IMR-90 (cell line): ENCODE measurements around the gene LRRK2.
A peak's percentile ranks its signal among the peaks of the same experiment; 100 is the strongest.

Source experiments
- CEBPB ChIP-seq: IDR thresholded peaks from 2 replicates; pipeline ENCODE4 v1.6.1; 2012; ENCODE audit warnings: low read depth, low read length, improper control_type of control experiment
- FOS ChIP-seq: fragments of 150-350 bp; IDR thresholded peaks from 2 replicates; pipeline ENCODE4 v1.6.1; 2016; ENCODE audit warnings: low read depth, low read length
- NFE2L2 ChIP-seq: fragments of 150-350 bp; IDR thresholded peaks from 2 replicates; pipeline ENCODE4 v1.6.1; 2016; ENCODE audit warnings: low read depth, mild to moderate bottlenecking, low read length
- POLR2A ChIP-seq: IDR thresholded peaks from 2 replicates; pipeline ENCODE4 v1.6.1; 2012; ENCODE audit warnings: mild to moderate bottlenecking, low read depth, low read length
- TF ChIP-seq, protein P1 (sequence below): conservative IDR thresholded peaks from 2 replicates; pipeline ENCODE4 v1.5.1; 2012; ENCODE audit warnings: mild to moderate bottlenecking, low read depth, low read length, improper control_type of control experiment

DNA sequence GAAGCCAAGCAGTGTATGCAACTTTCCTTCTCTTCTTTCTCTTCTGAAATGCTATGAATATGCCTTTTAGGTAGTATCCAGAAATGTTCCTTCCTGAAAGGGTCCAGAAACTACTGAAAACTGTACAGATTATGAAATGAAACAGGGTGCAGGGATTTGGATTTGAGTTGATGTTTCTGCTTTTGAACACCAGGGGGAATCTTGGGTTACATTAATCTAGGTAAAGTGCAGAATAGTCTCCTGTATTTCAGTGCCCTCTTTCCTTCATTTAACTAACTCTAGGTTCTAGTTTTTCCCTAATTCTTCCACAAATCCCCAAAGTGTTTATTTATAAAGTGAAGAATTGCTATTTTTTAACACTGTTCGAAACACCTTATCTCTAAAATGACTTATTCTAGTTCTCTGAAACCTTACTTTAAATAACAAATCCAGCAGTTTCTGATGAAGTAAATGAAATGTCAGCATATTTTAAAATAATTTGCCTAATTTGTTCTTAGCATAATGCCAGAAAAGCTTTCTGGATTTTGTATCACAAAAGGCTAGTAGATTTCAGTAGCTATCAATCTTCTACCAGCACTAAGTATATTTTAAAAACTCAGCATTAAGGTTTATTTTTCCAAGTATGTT lies 111.9 kb downstream of the LRRK2 start:
- TF ChIP-seq, protein P1, sequence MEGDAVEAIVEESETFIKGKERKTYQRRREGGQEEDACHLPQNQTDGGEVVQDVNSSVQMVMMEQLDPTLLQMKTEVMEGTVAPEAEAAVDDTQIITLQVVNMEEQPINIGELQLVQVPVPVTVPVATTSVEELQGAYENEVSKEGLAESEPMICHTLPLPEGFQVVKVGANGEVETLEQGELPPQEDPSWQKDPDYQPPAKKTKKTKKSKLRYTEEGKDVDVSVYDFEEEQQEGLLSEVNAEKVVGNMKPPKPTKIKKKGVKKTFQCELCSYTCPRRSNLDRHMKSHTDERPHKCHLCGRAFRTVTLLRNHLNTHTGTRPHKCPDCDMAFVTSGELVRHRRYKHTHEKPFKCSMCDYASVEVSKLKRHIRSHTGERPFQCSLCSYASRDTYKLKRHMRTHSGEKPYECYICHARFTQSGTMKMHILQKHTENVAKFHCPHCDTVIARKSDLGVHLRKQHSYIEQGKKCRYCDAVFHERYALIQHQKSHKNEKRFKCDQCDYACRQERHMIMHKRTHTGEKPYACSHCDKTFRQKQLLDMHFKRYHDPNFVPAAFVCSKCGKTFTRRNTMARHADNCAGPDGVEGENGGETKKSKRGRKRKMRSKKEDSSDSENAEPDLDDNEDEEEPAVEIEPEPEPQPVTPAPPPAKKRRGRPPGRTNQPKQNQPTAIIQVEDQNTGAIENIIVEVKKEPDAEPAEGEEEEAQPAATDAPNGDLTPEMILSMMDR: peak; percentile 41
- TF ChIP-seq POLR2A: no peak
- no peak for TF ChIP-seq NFE2L2
- TF ChIP-seq FOS: no peak
- no peak for TF ChIP-seq CEBPB
